Left ventricle myocardium inferior (tissue), 1 donor: ENCODE results near the gene EVI5. TPM values are rescaled to one million over a fixed set of nuclear protein-coding genes. Genes with fewer than 3 reads are reported as not detected.

ENCODE experiments used
- DNase-seq: peaks from one replicate; pipeline ENCODE4 v3.0.0-alpha.2; 2020
- H3K27ac ChIP-seq: fragments of 200-600 bp; replicated peaks from 2 replicates; pipeline ENCODE4 v1.8.0; 2021
- H3K27me3 ChIP-seq: fragments of 200-600 bp; 2 replicates; pipeline ENCODE4 v1.8.0; 2021; ENCODE audit warnings: low read depth
- H3K36me3 ChIP-seq: fragments of 200-600 bp; 2 replicates; pipeline ENCODE4 v1.8.0; 2021
- H3K4me1 ChIP-seq: fragments of 200-600 bp; 2 replicates; pipeline ENCODE4 v1.8.0; 2021
- H3K4me3 ChIP-seq: fragments of 200-600 bp; 2 replicates; pipeline ENCODE4 v1.8.0; 2021; ENCODE audit warnings: mild to moderate bottlenecking, moderate library complexity
- H3K9me3 ChIP-seq: fragments of 200-600 bp; replicated peaks from 2 replicates; pipeline ENCODE4 v1.8.0; 2021
- CTCF ChIP-seq: fragments of 200-600 bp; IDR thresholded peaks from 2 replicates; pipeline ENCODE4 v1.8.0; 2021; ENCODE audit warnings: antibody characterized with exemption, mild to moderate bottlenecking, borderline replicate concordance
- intact Hi-C: fragments of 100-400 bp; cut with micrococcal nuclease; formaldehyde crosslinking; loops from one replicate; pipeline ENCODE4 v1.11.0; 2022
- total RNA-seq: library from RNA; stranded (reverse); fragmentation: NEBNext Ultra II Directional; extraction: Animal tissue kit (Norgen Biotek cat#: 25700); gene quantifications from one replicate; pipeline ENCODE4 v1.2.1, GENCODE V29; 2021
- donor health status: DM: no; HTN: yes; CAD: no; lungs with severe emphysema.

The EVI5 gene
- total RNA-seq, 1 donor from 2014 or later, result 30.4 TPM

- TF ChIP-seq CTCF, result no peak
- Histone ChIP-seq H3K9me3 (peaks cover 7% of the 10 kb centered on the region), H3K4me1 (no peaks in the 10 kb centered on the region), H3K27ac (no peak overlapping the region), H3K36me3 (peaks cover 11% of the 10 kb centered on the region), H3K4me3 (no peak overlapping the region), H3K27me3 (no peaks in the 10 kb centered on the region)
- no peak for DNase-seq
- intact Hi-C loops, result no loop called here
Observed at GRCh38 chr1:92544756-92545165, 240.1 kb downstream of the EVI5 start.

GRCh38 chr1:92543131-92544055 lies 241.5 kb downstream of the EVI5 start:
- Histone ChIP-seq H3K27me3 (no peaks in the 10 kb centered on the region), H3K4me3 (no peak overlapping the region), H3K9me3 (no peaks in the 10 kb centered on the region), H3K4me1 (peaks cover 5% of the 10 kb centered on the region), H3K36me3 (peaks cover 11% of the 10 kb centered on the region), H3K27ac (no peak overlapping the region)
- no peak for DNase-seq
- no peak for TF ChIP-seq CTCF
- intact Hi-C loops, result no loop called here

- no peak overlapping the region for H3K27ac ChIP-seq
- no peak overlapping the region for H3K4me3 ChIP-seq
- peaks cover 4% of the 10 kb centered on the region for H3K9me3 ChIP-seq
- H3K4me1 ChIP-seq, result peaks cover 16% of the 10 kb centered on the region
- DNase-seq, result no peak
- H3K36me3 ChIP-seq, result peaks cover 11% of the 10 kb centered on the region
- intact Hi-C loops, result no loop called here
- TF ChIP-seq CTCF, result no peak
- no peaks in the 10 kb centered on the region for H3K27me3 ChIP-seq
Observed at GRCh38 chr1:92538413-92539061, 246.4 kb downstream of the EVI5 start.

GRCh38 chr1:92538048-92538412 lies 246.9 kb downstream of the EVI5 start:
- DNase-seq, result no peak
- Histone ChIP-seq H3K9me3 (peaks cover 4% of the 10 kb centered on the region), H3K4me1 (peaks cover 16% of the 10 kb centered on the region), H3K36me3 (peaks cover 5% of the 10 kb centered on the region), H3K27ac (no peak overlapping the region), H3K27me3 (no peaks in the 10 kb centered on the region), H3K4me3 (no peak overlapping the region)
- TF ChIP-seq CTCF, result no peak
- intact Hi-C loops, result no loop called here

GRCh38 chr1:92536980-92537884 lies 247.7 kb downstream of the EVI5 start:
- DNase-seq, result no peak
- Histone ChIP-seq H3K4me3 (no peak overlapping the region), H3K27me3 (no peaks in the 10 kb centered on the region), H3K9me3 (peaks cover 4% of the 10 kb centered on the region), H3K4me1 (peaks cover 16% of the 10 kb centered on the region), H3K36me3 (no peaks in the 10 kb centered on the region), H3K27ac (no peak overlapping the region)
- TF ChIP-seq CTCF, result no peak
- intact Hi-C loops, result no loop called here
